T-helper 2 cell treated with Interferon-gamma antibody and Interleukin-4, amounts not matched to agents 5 μg/mL and 100 μg/mL, for 36 hours (primary cell): Measurements from ENCODE around the gene CDS1.
"Not testable (repeated sequence)": the region's sequence is repeated elsewhere in the genome, so short reads cannot be mapped to it uniquely, and the experiment has no call there.

Experiments
- DNase-seq: peaks from one replicate; pipeline ENCODE4 v3.0.0; 2021; ENCODE audit warnings: low spot score
- H3K27ac Mint-ChIP-seq: one replicate; pipeline ENCODE4 v1.8.0; 2021; ENCODE audit warnings: mild to moderate bottlenecking, mixed read lengths
- H3K27me3 Mint-ChIP-seq: one replicate; pipeline ENCODE4 v1.8.0; 2021; ENCODE audit warnings: low read depth, mixed read lengths
- H3K36me3 Mint-ChIP-seq: one replicate; pipeline ENCODE4 v1.8.0; 2021; ENCODE audit warnings: low read depth, mixed read lengths
- H3K4me1 Mint-ChIP-seq: one replicate; pipeline ENCODE4 v1.8.0; 2021; ENCODE audit warnings: low read depth, mixed read lengths
- H3K4me3 Mint-ChIP-seq: one replicate; pipeline ENCODE4 v1.8.0; 2022; ENCODE audit warnings: mild to moderate bottlenecking, moderate library complexity, mixed read lengths
- H3K9me3 Mint-ChIP-seq: one replicate; pipeline ENCODE4 v1.8.0; 2021; ENCODE audit warnings: mixed read lengths

The CDS1 gene

DNA sequence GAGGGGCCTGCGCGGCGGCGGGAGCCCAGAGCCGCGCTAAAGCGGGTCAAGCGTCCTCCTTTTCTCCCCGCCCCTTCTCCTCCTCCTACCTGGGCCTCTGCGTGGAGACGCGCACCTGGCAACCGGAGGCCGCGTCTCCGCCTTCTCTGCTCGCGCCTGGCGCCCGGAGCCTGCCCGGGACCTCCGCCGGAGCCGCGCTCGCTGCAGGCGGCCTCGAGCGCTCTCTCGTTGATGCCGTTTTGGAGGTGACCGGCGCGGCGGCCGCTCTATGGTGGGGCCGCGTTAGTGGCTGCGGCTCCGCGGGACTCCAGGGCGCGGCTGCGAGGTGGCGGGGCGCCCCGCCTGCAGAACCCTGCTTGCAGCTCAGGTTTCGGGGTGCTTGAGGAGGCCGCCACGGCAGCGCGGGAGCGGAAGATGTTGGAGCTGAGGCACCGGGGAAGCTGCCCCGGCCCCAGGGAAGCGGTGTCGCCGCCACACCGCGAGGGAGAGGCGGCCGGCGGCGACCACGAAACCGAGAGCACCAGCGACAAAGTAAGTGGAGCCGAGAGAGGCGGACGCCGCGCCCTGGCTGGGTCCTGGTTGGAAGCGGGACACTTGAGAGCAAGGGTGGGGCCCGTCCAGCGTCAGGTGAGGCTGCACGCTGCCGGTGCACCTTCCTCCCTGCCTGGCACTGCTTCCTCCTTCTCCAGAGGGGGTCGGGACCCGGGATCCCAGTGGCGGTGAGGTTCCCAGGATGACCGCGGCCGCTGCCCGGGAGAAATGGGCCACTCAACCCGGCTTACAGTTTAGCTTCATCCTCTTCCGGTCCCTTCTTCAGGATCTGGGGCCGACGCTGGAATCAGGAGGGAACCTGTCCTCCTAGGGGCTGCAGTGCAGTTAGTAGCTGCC, at the start of gene CDS1:
Gene CDS1, plus strand, starts transcription at position 140 of the 888 bp plus-strand sequence. Its CDS starts 275 bp downstream, at position 415.
- DNase-seq: peak; percentile 21
- Mint-ChIP-seq H3K4me1 (peaks cover 16% of the 10 kb centered on the region), H3K4me3 (peak within 1 kb of the TSS; percentile 75)

DNA sequence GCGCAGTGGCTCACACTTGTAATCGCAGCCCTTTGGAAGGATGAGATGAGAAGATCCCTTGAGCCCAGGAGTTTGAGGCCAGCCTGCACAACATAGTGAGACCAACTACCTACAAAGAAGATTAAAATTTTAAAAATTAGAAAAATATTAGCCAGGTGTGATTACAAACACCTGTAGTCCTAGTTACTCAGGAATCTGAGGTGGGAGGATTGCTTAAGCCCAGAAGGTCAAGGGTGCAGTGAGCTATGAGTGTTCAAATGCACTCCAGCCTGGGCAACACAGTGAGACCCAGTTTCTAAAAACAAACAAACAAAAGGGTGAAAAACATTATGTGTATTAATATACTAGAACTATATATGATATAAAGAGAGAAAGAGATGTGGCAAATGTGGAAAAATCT, 47.0 kb upstream of the CDS1 start:
- H3K27ac Mint-ChIP-seq: no peak overlapping the region
- H3K4me1 Mint-ChIP-seq: no peaks in the 10 kb centered on the region
- DNase-seq: no peak
- no peak overlapping the region for H3K4me3 Mint-ChIP-seq
- no peaks in the 10 kb centered on the region for H3K36me3 Mint-ChIP-seq
- H3K9me3 Mint-ChIP-seq: no peaks in the 10 kb centered on the region
- H3K27me3 Mint-ChIP-seq: no peaks in the 10 kb centered on the region

More for the DNA sequence above, at the start of gene CDS1:
- Mint-ChIP-seq H3K36me3 (no peaks in the 10 kb centered on the region), H3K27ac (no peak within 1 kb of the TSS), H3K9me3 (no peaks in the 10 kb centered on the region), H3K27me3 (peaks cover 61% of the 10 kb centered on the region)

DNA sequence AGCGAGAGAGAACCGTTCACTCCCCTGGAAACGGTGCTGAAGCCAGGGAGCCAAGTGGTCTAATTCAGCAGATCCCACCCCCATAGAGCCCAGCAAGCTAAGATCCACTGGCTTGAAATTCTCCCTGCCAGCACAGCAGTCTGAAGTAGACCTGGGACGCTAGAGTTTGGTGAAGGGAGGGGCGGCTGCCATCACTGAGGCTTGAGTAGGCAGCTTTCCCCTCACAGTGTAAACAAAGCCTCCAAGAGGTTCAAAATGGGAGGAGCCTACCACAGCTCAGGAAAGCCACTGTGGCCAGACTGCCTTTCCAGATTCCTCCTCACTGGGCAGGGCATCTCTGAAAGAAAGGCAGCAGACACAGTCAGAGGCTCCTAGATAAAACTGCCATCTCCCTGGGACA, 37.8 kb upstream of the CDS1 start:
- Mint-ChIP-seq H3K9me3 (no peaks in the 10 kb centered on the region), H3K4me3 (no peak overlapping the region), H3K36me3 (no peaks in the 10 kb centered on the region), H3K4me1 (no peaks in the 10 kb centered on the region), H3K27ac (no peak overlapping the region), H3K27me3 (no peaks in the 10 kb centered on the region)
- no peak for DNase-seq

DNA sequence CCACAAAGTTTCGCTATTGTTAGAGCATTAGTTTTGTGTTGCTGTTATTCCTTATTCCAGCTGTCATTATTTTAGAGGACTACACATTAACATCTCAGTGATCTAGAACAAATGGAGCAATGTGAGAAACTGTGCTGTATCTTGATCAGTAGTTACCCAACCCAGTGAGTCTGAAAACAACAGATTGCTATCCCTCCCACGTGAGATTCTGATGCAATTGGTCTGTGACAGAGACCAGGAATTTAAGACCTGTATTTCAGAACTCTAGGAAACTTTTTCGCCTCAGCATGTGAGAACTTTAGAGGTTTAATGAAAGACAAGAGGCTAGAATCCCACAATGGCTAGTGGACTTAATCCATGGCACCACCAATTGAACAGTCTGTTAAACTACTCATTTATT, 35.7 kb upstream of the CDS1 start:
- no peak overlapping the region for H3K27ac Mint-ChIP-seq
- H3K27me3 Mint-ChIP-seq: no peaks in the 10 kb centered on the region
- H3K4me1 Mint-ChIP-seq: no peaks in the 10 kb centered on the region
- H3K4me3 Mint-ChIP-seq: no peak overlapping the region
- DNase-seq: no peak
- H3K36me3 Mint-ChIP-seq: no peaks in the 10 kb centered on the region
- no peaks in the 10 kb centered on the region for H3K9me3 Mint-ChIP-seq

DNA sequence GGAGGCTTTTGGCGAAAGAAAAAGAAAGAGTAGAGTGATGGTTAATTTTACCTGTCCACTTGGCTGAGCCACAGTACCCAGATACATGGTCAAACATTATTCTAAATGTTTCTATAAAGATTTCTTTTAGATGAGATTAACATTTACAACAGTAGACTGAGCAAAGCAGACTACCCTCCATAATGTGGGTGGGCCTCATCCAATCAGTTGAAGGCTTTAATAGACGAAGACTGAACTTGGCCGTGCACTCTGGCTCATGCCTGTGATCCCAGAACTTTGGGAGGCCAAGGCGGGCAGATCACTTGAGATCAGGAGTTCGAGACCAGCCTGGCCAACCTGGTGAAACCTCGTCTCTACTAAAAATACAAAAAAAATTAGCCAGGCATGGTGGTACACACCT, 33.7 kb upstream of the CDS1 start:
- not testable (repeated sequence) for H3K36me3 Mint-ChIP-seq, H3K27ac Mint-ChIP-seq, H3K27me3 Mint-ChIP-seq, H3K4me1 Mint-ChIP-seq, H3K9me3 Mint-ChIP-seq, H3K4me3 Mint-ChIP-seq, DNase-seq

DNA sequence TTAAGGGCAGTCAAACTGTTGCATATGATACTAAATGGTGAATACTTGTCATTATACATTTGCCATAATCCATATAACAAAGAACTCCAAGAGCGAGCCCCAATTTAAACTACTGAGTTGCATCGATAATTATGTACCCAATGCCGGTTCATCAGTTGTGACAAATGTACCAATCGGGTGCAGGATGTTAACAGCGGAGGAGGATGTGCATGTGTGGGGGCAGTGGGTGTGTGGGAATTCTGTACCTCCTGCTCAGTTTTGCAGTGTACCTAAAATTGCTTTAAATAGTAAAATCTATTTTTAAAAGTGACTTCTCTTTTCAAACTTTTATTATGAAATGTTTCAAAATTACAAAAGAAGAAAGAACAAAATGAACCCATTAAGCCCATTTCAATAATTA, 20.8 kb upstream of the CDS1 start:
- H3K36me3 Mint-ChIP-seq: no peaks in the 10 kb centered on the region
- no peaks in the 10 kb centered on the region for H3K9me3 Mint-ChIP-seq
- H3K27ac Mint-ChIP-seq: no peak overlapping the region
- no peak for DNase-seq
- peaks cover 2% of the 10 kb centered on the region for H3K27me3 Mint-ChIP-seq
- no peak overlapping the region for H3K4me3 Mint-ChIP-seq
- no peaks in the 10 kb centered on the region for H3K4me1 Mint-ChIP-seq

DNA sequence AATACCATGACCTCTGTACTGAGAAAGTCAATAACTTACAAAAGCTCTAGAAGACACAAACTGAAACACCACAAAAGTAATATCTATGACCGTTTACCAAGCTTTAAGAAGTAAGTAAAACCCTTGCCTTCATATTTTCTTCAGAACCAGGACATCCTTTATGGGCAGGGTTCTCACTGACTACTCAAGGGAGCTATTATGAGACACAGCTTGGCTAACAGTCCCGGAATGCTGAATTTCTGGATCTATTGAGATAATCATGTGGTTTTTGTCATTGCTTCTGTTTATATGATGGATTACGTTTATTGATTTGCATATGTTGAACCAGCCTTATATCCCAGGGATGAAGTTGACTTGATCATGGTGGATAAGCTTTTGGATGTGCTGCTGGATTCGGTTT, 19.9 kb upstream of the CDS1 start:
- no peaks in the 10 kb centered on the region for H3K4me1 Mint-ChIP-seq
- peaks cover 2% of the 10 kb centered on the region for H3K27me3 Mint-ChIP-seq
- no peaks in the 10 kb centered on the region for H3K9me3 Mint-ChIP-seq
- H3K4me3 Mint-ChIP-seq: no peak overlapping the region
- no peak overlapping the region for H3K27ac Mint-ChIP-seq
- no peak for DNase-seq
- H3K36me3 Mint-ChIP-seq: no peaks in the 10 kb centered on the region

DNA sequence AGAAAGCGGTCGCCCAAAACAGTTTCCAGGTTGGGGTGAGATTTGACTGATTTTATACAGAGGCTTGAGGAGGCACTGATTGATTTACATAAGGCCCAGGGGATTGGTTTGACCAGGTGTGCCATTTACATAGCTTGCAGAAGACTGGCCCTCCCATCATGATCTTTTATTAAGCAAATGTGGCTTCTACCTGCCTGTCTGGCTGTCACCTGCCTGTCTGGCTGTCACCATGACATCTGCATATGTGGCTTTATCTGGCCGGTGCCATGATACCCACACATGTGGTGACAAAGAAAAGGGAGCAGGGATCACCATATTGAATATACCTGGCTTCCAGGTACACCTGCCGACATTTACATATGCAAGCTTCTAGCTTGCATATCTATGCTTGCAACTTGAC, 17.0 kb upstream of the CDS1 start:
- peaks cover 2% of the 10 kb centered on the region for H3K27me3 Mint-ChIP-seq
- no peak overlapping the region for H3K27ac Mint-ChIP-seq
- DNase-seq: no peak
- H3K4me3 Mint-ChIP-seq: no peak overlapping the region
- no peaks in the 10 kb centered on the region for H3K9me3 Mint-ChIP-seq
- H3K4me1 Mint-ChIP-seq: no peaks in the 10 kb centered on the region
- H3K36me3 Mint-ChIP-seq: no peaks in the 10 kb centered on the region

DNA sequence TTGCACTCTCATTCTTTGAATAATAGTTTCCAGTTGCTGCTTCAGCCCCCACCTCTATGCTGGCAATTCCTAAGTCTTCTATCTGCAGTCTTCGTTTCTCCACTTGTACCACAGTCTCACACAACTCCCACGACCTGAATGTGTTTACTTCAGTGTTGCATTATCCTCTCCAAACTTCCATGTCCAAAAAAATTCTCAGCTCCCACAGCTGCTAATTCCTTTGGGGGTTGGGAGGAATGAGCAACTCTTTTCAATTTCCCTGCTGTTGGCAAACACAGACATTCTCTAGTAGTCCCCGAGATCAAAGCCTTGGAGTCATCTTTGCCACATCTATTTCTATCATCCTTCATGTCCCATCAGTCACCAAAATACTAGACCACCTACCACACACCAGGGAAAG, 14.4 kb upstream of the CDS1 start:
- Mint-ChIP-seq H3K36me3 (no peaks in the 10 kb centered on the region), H3K4me1 (peaks cover under 1% of the 10 kb centered on the region), H3K27me3 (peaks cover under 1% of the 10 kb centered on the region), H3K4me3 (no peak overlapping the region), H3K9me3 (no peaks in the 10 kb centered on the region), H3K27ac (no peak overlapping the region)
- no peak for DNase-seq

DNA sequence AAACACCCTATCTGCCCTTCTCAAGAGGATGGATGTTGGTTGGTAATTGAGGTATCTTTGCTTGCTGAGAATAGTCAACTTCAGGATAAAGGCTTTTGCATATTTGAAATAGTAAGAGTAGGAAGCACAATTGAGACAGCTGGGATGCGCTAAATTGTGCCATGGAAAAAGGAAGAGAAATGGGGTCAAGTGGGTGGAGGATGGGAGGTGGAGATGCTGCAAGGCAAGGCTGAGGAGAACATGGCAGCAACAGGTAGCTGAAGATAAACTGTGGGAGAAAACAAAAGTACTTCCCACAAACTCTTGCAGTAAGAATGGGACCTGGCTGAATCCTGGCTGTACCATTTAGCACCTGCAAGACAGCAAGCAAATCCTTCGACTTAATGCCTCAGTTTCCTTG, 13.9 kb upstream of the CDS1 start:
- H3K36me3 Mint-ChIP-seq: no peaks in the 10 kb centered on the region
- no peak overlapping the region for H3K4me3 Mint-ChIP-seq
- peaks cover 4% of the 10 kb centered on the region for H3K4me1 Mint-ChIP-seq
- H3K9me3 Mint-ChIP-seq: no peaks in the 10 kb centered on the region
- H3K27me3 Mint-ChIP-seq: no peaks in the 10 kb centered on the region
- DNase-seq: no peak
- H3K27ac Mint-ChIP-seq: no peak overlapping the region

DNA sequence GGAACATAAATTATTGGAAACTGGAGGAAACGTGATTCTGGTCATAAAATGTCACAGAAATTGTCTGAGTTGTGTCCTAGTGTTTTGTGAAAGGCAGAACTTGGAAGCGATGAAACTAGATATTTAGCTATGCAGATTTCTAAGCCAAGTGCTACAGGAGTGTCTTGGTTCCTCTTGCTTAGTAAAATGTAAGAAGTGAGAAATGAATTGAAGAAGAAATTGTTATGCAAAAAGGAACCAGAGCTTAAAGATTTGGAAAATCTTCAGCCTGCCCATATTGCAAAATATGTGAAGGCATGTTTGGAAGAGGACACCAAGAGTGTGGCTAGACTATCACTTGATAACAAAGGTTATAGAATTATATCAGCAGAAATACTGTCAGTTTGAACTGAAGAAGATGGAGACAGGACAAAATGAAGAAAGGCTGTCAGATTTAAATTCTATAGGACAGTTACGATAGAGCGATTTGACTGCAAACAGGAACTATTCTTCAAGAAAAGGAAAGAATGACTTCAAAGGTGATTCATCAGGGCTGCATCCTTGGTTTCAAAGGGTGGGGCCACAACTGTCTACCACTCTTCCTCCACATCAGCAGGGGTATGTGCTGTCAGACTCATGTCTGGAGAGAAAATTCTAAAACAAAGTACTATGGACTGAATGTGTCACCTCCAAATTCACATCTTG, 9.4 kb upstream of the CDS1 start:
- H3K36me3 Mint-ChIP-seq: no peaks in the 10 kb centered on the region
- H3K9me3 Mint-ChIP-seq: no peaks in the 10 kb centered on the region
- H3K4me3 Mint-ChIP-seq: no peak overlapping the region
- peaks cover 10% of the 10 kb centered on the region for H3K4me1 Mint-ChIP-seq
- DNase-seq: no peak
- no peak overlapping the region for H3K27ac Mint-ChIP-seq
- peaks cover 5% of the 10 kb centered on the region for H3K27me3 Mint-ChIP-seq

DNA sequence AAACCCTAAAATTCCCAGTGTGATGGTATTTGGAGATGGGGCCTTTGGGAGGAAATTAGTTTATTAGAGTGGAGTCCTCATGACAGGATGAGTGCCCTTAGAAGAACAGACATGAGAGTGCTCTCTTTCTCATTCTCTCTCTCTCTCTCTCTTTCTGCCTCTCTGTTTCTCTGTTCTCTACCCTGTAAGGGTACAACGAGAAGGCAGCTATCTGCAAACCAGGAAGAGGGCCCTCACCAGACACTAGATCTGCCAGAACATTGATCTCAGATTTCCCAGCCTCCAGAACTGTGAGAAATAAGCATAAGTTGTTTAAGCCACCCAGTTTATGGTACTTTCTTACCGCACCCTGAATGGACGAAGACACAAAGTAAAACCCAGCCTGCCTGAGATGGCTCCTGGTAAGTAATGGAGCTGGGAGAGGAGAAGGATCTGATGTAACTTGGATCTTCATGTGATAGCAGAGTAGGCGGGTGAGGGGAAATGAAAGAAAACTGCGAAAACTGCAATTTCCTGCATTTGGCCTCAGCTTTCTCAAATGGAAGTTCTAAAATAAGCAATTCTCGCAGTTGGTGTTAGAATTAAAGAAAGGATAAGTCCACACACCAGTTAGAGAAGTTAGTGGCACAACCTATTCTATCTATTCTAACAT, 8.7 kb upstream of the CDS1 start:
- no peak for DNase-seq
- Mint-ChIP-seq H3K36me3 (no peaks in the 10 kb centered on the region), H3K27ac (no peak overlapping the region), H3K27me3 (peaks cover 7% of the 10 kb centered on the region), H3K4me1 (peaks cover 10% of the 10 kb centered on the region), H3K9me3 (no peaks in the 10 kb centered on the region), H3K4me3 (no peak overlapping the region)

DNA sequence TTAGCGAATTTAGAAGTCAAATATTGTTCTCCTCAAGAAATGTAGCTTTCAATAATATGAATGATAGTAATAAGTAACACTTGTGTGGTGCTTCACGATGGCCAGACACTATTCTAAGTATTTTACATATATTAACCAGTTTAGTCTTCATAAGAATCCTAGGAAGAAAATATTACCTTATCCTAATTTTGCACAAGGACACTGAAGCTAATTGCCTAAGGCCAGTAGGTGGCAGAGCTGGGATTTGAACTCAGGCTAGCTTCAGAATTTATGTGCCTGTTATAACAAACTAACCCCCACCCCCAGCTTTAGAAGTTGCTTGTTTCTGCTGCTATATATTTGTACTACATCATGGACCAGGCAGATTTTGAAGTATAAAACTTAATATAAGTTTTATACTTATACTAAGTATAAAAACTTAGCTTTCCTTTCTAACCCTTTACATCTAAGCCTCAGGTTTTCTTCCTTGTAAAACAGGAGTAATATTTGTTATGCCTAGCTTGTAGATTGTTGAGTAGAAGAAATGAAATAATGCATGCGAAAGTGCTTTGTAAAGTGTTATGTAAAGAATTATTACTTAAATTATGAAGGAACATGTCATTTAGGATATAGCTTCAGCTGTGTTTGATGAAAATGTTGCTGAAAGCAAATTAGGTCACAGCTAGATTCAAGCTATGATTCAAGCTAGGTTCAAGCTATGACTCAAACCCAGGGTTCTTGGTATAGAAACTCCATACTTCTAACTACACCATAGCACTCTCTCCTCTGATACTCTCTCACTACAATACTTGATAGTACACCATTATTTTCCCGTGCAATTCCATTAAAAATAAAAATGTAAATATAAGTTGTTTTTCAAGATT, 4.2 kb upstream of the CDS1 start:
- no peak overlapping the region for H3K4me3 Mint-ChIP-seq
- no peak for DNase-seq
- no peak overlapping the region for H3K27ac Mint-ChIP-seq
- no peaks in the 10 kb centered on the region for H3K9me3 Mint-ChIP-seq
- no peaks in the 10 kb centered on the region for H3K36me3 Mint-ChIP-seq
- H3K4me1 Mint-ChIP-seq: peaks cover 18% of the 10 kb centered on the region
- peaks cover 31% of the 10 kb centered on the region for H3K27me3 Mint-ChIP-seq
